NB4 (cell line): Measurements from ENCODE around the gene PRR36.

ENCODE experiments used
- CTCF ChIP-seq: IDR thresholded peaks from one replicate; pipeline ENCODE4 v1.5.1; 2012; ENCODE audit warnings: low read depth, low read length
- MAX ChIP-seq: IDR thresholded peaks from 2 replicates; pipeline ENCODE4 v1.6.1; 2011; ENCODE audit warnings: low read depth, low read length
- MYC ChIP-seq: IDR thresholded peaks from 2 replicates; pipeline ENCODE4 v1.6.1; 2011; ENCODE audit warnings: low read depth, low read length
- POLR2A ChIP-seq: IDR thresholded peaks from 2 replicates; pipeline ENCODE4 v1.6.1; 2011; ENCODE audit warnings: mild to moderate bottlenecking; ENCODE audit not compliant: insufficient read length; ENCODE audit errors: extremely low read depth

- TF ChIP-seq CTCF (no peak), MAX (no peak), POLR2A (no peak), MYC (no peak)
These were observed 26.7 kb upstream of the PRR36 start for GRCh38 chr19:7900931-7901330.
